Measurements from ENCODE around the gene ATP6V1A.
A peak's percentile ranks its signal among the peaks of the same experiment; 100 is the strongest.
"Not testable (repeated sequence)": the region's sequence is repeated elsewhere in the genome, so short reads cannot be mapped to it uniquely, and the experiment has no call there.

The ATP6V1A gene

DNA sequence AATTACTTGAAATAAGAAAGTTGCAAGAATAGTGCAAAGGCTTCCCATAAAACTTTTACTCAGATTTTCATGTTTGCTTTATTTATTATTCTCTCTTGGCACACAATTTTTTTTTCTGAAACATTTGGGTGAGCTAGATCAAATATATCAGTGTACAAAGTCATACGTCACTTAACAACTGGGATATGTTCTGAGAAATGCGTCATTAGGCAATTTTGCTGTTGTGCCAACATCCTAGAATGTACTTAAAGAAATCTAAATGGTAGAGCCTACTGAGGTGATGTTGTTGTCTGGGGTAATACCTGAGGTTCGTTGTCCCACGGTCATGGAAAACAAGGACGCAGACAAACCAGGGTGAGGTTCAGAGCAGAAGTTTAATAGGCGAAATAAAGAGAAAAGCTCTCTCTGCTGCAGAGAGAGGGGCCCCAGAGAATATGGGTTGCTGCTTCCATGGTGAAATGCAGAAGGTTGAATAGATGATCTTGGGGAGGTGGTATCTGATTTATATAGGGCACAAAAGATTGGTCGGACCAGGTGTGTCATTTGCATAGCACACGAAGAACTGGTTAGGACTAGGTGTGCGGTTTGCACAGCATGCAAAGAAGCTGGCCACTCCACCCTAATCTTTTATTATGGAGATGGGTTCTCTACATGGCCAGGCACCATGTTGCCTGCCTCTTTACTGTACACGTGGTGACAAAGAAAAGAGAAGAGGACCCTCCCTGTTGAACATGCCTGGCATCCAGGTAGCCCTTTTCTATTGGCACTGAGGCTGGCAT is 82.9 kb downstream of the ATP6V1A start:
- DNase-seq, result no peak

DNA sequence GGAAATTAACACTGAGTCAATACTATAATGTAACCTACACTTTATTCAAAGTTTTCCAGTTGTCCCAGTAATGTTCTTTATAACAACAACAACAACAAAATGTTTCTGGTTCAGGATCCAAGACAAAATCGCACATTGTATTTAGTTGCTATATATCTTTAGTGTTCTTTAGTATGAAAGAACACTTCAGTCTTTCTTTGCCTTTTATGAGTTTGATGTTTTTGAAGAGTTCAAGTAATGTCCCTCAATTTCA is 84.2 kb downstream of the ATP6V1A start:
- no peak for DNase-seq

- DNase-seq, result no peak
These were observed 85.8 kb downstream of the ATP6V1A start for GRCh38 chr3:113832477-113833164.

DNA sequence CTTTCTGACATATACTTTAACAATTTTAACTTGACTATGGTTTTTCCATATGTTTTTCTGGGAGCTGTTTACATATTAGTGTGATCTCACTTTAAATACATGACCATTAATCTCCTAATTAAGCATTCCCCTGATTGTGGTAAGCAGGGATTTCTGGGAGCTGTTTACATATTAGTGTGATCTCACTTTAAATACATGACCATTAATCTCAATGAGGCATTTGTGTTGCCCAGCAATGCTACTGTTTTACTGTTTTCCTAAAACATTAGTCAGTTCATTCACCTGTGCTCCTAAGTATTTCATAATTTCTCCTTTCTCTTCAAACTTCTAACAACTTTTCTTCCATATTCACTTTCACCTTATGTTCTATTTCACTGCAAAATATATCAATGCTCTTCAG is 88.1 kb downstream of the ATP6V1A start:
- DNase-seq, result no peak

DNA sequence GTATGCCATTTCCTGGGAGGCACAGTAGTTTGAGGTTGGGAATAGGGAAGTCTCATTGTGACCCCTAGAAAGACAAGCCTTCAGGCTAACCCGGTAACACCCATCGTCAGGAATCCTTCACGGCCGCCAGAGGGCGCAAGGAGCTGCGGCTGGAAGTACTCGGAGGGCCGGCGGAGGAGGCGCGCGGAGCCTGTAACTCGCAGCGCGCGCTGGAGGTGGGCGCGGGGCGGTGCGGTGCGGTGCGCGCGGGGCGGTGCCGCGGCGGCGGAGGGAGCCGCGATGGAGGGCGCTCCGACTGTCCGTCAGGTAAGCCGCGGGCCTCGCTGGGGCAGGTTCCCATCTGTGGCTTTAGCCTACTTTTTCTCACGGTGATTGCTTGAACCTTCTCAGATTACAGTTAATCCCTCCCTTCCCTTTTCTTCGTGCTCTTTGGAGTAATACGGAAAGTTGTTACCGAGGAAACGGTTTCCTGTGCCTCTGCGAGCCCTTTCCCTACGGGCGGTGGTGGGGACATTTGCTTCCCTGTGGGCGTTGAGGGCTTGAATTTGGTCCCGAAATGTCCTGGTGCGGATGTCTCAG is 91.9 kb downstream of the ATP6V1A start, which contains the start of gene GRAMD1C:
GRAMD1C (plus strand) TSS at position 158 of the 579 bp plus-strand sequence; CDS start at position 280, 122 bp downstream.
- DNase-seq, result peak; percentile 88

DNA sequence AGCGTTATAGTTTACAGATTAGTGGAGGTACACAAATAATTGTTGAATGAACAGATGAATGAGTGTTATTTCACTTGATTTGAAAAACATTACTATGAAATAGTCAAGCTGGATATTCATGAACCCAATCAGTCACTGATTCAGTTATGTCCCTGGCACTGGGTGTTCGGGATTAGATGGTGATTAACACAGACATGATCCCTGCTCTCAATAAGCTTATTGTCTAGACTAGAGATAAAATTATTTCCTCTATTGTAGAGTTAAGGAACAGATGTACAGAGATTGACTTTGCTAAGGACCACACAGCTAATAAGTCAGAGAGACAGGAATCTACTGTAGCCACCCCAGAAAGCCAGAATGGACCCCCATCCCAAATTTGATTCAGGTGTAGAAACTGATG is 92.7 kb downstream of the ATP6V1A start:
- DNase-seq, result no peak

- peak; percentile 48 for DNase-seq
These were observed 97.9 kb downstream of the ATP6V1A start for GRCh38 chr3:113844622-113845222.

- DNase-seq, result no peak
These were observed 100.4 kb downstream of the ATP6V1A start for GRCh38 chr3:113847247-113847646.

DNA sequence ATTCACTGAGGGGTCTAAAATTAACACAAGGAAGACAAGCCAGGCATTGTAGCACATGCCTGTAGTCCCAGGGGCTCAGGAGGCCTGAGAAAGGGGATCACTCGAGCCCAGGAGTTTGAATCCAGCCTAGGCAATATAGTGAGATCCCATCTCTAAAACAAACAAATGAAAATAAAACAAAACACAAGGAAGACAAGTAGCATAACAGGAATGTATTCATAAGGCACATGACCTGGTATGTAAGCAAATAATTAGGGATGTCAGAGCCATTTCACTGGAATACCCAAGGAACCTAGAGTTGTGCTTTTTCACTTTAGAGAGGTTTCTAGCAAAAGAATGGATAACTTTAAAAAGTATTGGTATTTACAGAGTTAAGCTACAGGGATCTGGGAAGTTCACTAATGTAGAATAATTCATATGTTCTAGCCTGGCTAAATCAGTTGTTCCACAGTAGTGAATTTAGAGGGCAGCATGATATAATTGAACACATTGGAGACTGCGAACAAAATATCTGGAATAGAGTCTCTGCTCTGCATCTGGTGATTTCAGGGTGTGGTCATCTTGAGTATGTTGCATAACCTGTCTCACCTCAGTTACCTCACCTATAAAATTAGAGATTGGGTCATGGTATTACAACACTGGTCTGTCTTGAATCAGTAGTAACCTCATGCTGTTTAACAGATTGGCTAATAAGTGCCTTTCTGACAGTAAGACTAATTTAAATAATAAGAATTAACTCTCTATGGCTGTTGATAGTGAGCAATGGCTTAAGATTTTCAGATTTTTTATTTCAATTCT is 101.0 kb downstream of the ATP6V1A start:
- DNase-seq, result no peak

- DNase-seq, result not testable (repeated sequence)
These were observed 102.2 kb downstream of the ATP6V1A start for GRCh38 chr3:113849071-113849470.

GRCh38 chr3:113849841-113850240 is 103.0 kb downstream of the ATP6V1A start:
- DNase-seq, result not testable (repeated sequence)

DNA sequence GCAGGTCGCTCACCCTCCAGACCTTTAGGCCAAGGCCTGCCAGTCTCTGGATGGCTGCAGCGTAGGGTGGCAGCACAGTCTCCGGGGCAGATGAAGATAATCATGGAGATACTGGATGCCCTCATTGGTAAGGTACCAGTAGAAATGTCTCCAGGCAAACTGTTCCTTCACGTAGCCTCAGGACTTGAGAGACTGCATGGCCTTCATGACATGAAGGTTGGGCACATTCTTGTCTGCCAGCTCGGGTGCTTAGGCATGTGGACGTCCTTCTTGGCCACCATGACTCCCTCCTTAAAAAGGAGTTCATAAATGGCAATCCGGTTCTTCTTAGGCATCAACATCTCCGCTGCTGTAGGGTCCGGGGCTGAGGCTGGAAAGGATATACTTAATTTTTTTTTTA is 103.6 kb downstream of the ATP6V1A start:
- DNase-seq, result not testable (repeated sequence)

DNA sequence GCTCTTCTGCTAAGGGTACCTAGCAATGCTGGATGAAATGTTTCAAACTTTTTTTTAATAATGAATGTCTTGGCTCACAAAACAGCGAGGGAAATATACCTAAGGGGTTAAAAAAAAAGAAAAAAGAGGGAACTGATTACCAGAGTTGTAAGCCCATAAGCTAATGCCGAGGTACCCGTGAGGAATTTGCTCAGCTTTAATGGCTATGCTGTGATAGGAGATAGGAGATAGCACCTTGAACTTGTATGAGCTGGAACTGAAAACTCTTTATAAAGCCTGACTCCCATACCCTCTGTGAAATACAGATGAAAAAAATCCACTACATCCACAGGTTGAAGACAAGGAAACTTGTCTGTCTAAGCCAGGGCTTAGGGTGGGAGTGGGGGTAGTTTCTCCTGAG is 105.7 kb downstream of the ATP6V1A start:
- no peak for DNase-seq
